NCI-H187 (cell line): ENCODE measurements around the gene MYL1.

Source experiments
- DNase-seq, 2 experiments: peaks; one replicate each; lab custom pipeline; 2025; lab: John Stamatoyannopoulos, UW

Gene MYL1

DNA sequence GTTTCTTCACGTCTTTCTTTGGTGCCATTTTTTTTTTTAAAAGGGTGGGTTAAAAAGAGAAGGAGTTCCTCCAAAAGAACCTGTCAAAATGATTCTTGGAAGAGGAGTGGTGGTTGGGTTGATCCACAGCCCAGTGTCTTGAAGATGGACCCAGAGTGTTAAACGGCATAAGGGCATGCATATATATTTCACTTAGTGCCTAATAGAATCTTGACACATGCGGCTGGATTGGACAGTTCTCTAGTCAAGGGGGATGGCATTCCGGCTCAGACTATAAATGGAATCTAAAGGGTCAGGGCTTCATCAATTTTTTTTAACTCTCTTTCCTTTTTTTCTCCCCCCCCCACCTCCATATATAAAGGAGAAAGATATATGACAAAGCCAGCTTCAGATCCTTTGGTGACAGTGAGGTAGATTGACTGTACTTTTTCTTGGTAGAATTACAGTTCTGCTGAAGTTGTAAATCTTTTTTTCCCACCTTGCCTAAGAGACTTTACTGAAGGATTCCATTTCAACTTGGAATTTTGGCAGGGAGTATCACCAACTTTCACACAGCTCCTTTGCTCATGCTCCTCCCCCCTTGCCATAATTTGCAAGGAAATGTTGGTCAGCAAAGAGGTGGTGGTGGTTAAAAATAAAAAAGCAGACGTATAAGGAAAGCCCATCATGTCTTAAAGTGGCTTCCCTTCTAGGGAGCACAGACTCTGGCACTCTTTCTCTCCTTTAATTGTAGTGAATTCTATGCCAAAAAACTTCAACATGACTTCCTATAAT is at the start of gene MYL1:
Gene MYL1 (minus strand): TSS at position 160 of the 774 bp plus-strand sequence. CDS start 132 bp downstream, at position 28.
- no peak for DNase-seq

DNA sequence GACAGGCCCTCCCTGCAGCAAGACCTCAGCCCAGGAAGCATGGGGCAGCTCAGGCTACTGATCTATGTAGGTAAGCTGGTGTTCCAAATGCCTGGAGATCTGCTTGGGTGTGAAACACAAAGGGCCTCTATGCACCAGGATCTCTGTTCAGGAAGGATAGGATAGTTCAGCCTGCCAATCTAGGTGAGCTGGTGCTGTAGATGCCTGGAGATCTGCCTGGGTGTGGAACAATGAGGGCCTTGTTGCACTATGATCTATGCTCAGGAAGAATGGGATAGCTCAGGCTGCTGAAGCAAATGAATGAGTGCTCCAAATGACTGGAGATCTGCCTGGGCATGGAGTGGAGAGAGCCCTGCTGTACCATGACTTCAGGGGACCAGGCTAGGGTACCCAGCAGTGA is 48.9 kb upstream of the MYL1 start:
- no peak for DNase-seq

DNA sequence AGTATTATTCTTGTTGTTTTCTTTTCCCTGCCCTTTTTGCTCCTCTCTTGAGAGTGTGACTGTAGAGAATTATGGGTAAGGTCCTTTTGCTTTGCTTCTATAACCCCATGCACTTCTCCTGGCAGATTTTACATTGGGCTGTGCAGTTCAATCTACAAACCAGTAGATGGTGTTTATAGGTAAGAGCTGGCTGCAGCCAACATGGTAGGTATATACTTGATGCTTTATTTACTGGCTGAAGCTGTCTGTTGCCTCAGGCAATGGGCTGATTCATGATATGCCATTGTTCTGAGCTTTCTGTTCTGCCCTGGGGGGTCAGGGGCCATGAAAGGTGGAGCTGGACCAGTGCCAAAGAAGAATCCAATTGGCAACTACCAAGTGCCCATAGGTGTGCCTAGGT is 48.3 kb upstream of the MYL1 start:
- no peak for DNase-seq

DNA sequence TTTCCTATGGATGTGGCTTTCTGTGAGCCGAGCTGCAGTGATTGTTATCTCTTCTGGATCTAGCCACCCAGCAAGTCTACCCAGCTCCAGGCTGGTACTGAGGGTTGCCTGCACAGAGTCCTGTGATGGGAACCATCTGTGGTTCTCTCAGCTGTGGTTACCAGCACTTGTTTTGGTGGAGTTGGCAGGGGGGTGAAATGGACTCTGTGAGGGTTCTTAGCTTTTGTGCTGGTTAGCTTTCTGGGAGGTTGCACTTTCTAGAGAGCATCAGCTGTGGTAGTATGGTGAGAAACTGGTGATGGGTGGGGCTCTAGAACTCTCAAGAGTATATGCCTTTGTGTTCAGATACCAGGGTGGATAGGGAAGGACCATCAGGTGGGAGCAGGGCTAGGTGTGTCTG is 45.4 kb upstream of the MYL1 start:
- no peak for DNase-seq

DNA sequence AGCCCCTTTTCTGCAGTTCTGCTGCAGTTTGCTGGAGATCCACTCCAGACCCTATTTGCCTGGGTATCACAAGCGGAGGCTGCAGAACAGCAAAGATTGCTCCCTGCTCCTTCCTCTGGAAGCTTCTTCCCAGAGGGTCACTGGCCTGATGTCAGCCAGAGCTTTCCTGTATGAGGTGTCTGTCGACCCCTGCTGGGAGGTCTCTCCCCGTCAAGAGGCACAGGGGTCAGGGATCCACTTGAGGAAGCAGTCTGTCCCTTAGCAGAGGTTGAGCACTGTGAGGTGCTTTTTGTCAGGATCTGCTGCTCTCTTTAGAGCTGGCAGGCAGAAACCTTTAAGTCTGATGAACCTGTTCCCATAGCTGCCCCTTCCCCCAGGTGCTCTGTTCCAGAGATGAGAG is 42.0 kb upstream of the MYL1 start:
- no peak for DNase-seq

DNA sequence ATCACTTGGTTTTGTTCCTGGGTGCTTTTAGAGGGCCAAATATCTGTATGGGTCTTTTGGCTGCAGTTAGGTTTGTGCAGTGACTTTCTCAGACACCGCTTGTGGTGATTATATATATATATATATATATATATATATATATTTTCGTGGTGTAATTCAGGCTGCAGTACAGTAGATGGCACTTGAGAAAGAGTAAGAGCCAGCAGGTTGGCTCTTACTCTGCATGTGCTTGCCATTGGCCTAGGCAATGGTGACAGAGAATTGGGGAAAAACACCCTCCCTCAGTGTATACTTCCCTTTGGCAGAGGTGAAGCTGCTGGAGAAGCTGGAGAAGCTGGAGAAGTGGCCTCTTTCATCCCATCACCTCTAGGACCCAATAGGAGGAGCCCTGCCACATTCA is 22.2 kb upstream of the MYL1 start:
- DNase-seq = no peak

DNA sequence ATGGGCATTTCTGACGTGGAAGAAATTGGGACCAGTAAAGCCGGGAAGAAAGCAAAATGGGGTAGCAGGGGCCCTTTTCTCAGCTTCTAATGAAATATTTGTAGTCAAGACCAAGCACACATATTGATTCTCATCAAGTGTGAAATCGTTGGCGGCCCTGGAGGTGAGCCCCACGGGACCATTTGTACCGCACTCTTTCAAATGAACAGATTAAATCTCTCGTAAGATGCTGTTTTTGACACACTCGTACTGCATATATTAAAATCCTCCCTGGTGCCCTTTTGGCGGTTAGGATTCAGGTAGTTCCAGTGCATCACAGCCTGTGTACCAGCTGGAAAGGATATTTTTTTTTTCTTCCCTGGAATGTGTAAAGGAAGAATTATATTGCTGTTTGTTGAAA is 9.9 kb upstream of the MYL1 start:
- no peak for DNase-seq

DNA sequence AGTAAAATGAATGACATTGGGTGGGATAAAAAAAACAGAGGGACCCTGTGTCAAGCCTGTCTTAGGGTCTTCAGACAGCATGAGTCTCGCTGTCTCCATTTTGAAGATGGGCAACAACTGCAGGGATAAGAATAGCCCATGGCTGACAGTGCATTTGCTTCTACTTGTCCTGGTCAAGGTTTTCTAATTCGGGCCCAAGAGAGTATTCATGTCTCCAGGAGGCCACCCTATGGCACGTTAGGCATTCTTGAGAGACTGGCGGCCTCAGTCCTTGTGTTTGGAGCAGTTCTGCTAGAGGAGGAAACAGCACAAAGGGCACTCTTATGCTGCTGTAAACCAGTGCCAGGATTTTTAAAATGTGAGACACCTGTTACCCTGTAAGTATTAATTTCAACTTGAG is 9.5 kb upstream of the MYL1 start:
- no peak for DNase-seq

DNA sequence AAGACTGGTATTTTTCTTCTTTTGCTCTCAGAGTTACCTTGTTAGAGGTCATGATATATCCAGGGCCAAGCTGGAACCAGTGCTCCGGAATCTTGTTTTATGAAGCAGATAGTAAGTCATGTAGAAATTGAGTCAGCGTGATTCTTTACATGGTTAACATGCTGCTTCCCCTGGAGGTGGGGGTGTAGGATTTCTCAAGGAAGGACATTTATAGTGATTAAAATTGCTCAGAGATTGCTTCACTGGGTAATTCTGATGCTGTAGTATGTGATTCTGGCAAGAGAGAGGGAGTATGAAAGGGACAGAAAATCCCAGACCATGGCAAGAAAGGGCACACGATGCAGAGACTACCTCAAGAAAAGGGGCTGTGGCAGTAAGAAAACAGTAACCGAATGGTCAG is 8.0 kb upstream of the MYL1 start:
- no peak for DNase-seq

DNA sequence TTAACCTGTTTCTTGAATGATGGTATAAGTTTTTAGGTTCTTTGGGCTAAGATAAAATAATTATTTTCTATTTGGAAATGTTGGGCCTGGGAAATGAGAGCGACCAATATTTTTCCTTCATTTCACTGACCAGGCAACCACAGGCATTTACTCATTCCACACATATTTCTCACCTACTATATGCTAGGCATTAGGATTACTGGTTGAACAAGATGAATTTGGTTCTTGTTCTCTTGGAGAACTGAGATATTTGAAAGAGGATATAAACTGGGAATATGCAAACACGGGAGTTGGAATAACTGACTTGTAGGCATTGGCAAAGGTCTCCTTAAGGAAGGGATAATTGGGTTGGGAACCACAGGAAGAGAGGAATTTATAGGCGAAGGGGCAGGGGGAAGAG is 3.9 kb upstream of the MYL1 start:
- DNase-seq = no peak

DNA sequence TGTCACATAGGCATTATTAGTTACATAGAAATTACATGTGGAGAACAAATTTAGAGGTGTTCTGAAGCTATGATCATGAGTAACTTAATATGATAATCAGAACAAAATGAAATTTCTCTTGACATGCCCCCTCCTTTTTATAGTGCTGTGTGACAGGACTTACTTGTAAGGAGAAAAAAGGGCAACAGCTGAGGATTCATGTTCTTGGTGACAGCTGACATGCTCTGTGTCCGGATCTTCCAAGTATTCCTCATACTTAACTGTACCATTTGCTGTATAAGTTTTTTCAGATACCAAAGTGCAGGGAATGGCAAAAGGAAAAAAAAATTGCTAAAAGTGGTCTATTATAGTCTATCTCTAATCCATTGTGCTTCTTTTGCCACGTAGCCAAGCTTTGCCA is 3.5 kb upstream of the MYL1 start:
- DNase-seq = no peak

DNA sequence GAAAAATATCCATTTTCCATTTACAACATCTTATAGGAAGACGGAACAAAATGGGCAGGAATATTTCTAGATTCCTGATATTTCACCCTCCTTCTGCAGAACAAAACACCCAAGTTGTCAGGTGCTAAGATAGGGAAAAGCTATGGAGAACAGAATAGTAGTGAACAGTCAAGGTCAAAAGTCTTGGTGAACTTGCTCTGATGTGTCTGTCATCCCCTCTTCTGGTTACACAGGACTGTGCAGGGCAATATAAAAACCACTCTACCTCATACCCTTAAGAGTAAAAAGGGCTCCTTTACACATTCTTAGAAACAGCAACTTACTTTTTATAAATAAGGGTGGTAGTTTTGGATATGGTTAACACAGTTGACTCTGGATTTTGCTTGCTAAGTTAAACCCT is 4.4 kb downstream of the MYL1 start:
- no peak for DNase-seq

DNA sequence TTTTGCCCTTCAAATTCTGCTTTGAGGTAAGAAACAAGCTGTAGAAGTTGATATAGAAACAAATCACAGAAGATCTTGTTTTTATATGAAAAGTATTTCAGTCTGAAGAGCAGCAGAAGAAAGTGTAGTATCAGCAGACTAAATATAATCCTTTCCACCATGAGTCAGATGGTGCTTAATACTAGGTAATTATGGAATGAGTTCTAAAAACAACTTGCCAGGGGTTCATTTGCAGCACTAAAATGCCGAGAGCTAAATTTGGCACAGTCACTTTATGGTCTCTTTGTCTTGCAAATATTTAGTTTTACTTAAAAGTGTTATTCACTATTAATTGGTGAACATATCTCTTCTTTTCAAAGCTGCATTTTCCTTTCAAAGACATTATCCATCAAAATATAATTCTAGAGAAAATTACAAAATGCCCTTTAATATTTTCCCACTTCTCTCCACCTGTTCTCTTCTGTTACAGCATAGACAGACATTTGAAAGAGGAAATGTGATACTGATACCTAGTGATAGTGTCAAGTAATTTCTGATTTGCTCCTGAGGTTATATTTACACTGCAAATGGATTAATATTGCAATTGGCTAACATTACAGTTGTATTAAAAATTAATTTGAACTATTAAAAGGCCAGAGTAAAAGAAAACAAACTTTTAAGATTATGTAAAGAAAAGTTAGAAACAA is 5.3 kb downstream of the MYL1 start:
- DNase-seq = no peak

DNA sequence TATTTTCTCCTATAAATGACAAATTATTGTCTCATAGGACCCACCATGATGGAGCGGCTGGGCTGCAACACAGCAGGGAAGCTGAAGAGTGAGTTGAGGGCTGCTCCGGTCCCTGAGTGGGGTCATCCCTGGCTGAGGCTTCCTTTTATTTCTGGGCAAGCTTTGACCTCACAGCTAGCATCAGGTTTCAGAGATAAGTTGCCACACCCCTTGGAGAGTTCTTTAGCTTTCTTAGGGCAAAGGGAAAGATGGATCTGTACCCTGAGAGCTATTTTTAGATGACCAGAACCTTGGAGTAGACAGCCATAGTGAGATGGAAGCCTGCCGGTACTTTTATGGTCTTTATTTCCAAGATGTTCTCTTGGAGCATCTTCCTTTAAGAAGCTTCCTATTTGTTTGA is 11.5 kb downstream of the MYL1 start:
- DNase-seq = no peak

DNA sequence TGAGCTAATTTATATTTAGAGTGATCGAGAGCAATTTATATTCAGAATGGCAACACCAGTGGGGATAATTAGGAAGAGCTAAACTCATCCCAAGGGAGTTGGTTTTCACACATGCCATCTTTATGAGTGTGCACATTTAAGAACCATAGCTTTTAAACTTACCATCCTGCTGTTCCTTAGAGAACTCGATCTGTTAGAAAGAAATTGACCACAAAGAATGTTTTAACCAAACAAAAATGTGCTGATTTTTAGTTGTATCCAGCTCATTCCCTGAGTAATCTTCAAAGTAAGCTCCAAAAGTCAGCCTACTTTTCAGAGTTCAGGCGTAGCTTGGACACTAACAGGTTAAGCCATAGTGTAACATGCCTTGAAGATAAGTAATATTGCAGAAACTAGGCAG is 12.6 kb downstream of the MYL1 start:
- no peak for DNase-seq

DNA sequence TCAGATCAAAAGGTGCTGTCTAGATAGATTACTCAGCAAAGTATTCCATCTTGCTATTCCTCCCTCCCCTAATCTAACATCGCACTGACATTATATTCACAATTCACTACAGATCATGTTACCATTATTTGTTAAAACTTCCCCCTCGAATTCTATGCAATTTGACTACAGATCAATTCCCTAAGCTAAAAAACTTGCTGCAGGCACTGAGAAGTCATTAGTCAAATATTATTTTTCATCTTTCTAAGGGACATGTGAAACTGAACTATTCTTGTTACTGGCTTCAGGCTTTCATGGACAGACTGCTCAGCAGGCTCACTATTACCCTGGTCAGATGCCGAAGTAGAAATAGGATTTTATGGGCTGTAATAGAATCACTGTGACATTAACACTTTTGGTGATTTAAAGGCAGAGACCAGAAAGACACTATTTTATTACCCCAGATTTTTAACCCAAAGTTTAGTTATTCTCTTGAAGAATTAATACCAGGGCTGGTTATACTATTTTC is 15.1 kb downstream of the MYL1 start:
- DNase-seq = no peak

DNA sequence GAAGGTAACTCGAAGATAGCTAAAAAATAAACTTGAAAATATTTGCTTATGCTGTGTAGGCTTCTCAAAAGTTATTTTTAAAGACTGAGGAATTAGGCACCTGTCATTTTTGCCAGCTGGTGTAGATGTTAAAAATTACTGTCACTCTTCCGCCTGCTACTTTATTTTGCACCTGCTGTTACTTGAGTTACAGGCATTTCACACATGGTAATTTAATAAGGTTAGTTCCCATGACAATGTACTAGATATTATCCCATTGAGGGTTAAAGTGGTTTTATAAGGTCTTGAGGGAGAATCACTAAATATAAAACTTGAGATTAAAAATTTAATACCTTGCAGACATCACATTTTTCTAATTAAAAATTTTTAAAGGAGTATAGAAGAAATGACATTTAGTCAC is 26.6 kb downstream of the MYL1 start:
- no peak for DNase-seq

DNA sequence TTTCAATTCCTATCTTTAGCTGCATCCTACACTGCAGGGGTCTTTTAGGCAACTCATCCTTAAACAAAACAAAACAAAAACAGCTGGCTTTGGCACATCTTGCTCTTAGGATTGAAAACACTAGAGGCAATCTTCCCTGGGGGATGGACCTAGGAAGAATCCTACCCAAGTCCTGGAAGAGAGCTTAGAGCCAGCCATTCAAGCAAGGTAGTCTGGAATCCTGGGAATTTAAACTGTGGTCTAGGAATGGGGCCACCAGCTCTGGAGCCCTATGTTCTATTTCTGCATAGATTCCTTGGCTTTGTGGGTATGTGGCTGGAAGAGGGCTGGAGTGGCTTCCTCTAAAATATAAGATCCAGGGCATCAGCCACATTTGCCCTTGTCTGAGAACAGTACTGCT is 27.7 kb downstream of the MYL1 start:
- DNase-seq = no peak

DNA sequence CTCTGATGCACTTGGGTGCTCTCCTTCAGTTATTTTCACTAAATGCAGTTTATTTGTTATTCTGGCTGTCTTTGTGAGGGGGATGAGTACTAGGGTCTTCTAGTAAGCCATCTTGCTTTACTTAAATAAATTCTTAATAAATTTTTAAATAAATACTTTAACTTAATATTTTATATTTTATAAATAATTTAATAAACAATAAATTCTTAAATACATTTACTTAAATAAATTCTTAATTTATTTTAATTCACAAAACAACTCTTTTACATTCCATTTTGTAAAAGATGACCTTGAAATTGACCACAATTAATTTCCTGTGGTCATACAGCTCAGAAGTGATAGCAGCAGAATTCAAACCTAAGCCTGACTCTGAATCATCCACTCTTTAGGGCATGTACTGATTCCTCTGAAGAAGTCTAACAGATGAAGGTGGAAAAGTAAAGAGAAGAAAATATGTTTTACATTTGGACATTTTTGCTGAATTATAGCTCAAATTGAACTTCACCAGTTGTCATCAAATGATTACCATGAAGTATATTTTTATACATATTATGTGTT is 28.8 kb downstream of the MYL1 start:
- no peak for DNase-seq

DNA sequence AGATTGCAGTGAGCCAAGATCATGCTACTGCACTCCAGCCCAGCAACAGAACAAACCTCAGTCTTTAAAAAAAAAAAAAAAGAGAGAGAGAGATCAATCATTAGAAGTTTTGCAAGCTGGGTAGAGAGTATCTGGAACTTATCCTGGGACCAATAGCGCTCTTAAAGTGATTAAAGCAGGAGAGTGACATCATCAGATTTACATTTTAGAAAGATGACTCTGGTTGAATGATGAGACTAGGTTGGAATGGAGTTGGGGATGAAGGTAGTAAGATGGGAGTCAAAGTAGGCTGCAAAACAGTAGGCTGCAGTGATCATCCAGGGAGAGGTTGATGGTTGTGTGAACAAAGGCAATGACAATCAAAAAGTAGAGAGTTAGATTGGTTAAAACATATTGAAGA is 37.8 kb downstream of the MYL1 start:
- no peak for DNase-seq

DNA sequence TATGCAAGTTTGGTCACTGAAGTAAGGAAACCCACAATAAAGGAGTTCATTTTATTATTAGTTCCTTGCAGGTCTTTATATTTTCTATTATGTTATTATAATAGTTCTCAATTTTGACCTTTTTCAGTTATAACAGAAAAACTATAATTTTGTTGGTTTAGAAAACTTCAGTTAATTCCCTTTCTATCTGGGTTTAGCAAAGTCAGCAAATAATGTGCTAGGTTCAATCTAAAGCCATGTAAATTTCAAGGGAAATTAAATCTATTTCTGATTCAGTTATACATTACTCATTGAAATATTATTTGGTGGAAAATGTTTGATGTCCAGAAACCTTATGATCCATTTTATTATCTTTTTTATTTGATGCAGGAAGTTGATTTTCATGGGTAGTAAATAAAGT is 43.7 kb downstream of the MYL1 start:
- DNase-seq = no peak

DNA sequence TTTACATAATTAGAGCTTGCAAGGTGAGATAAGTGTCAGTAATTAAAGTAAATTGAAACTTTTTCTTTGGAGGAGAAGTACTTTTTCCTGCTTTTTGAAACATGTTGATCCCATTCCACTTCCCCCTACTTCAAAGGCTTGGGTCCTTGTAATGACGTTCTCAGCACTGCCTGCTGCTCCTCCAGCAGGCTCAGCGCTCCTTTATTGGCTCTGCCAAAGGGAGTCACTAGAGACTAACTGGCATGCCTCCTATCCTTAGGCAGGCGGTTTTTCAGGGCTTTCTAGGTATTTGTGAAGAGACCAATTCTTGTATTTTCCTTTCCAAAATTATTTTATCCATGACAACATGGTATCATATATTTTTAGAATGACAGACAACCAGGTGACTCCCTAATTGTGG is 45.8 kb downstream of the MYL1 start:
- no peak for DNase-seq

DNA sequence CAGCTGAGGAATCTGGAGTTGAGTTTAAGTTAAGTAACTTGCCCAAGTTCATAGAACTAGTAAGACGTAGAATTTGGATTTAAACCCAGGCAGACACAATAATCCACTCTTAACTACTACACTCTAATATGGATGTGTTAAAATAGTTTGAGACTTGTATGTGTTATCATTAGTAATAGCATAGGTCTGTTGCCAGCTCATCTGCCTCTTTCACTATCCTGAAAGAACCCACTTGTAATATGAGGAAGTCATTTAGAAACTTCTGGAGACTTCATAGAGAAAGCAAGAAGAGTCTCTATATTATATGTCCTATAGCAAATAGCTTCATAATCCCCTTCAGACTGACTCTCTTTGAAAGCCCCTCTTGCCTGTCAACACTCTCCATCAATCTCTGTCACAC is 46.7 kb downstream of the MYL1 start:
- DNase-seq = no peak
